ENCODE measurements around the gene SIL1.
A peak's percentile ranks its signal among the peaks of the same experiment; 100 is the strongest.
"Not testable (repeated sequence)": the region's sequence is repeated elsewhere in the genome, so short reads cannot be mapped to it uniquely, and the experiment has no call there.

The SIL1 gene

GRCh38 chr5:139079991-139080610 is 118.1 kb downstream of the SIL1 start:
- Mint-ChIP-seq H3K4me3 (no peak overlapping the region), H3K4me1 (peaks cover 9% of the 10 kb centered on the region), H3K27ac (no peak overlapping the region), H3K27me3 (no peaks in the 10 kb centered on the region), H3K9me3 (peaks cover 3% of the 10 kb centered on the region), H3K36me3 (peaks cover 4% of the 10 kb centered on the region)
- DNase-seq (ENCODE audit: low spot score in 2 of 2) (no peak), ATAC-seq (ENCODE audit: low read depth) (no peak)

- DNase-seq (ENCODE audit: low spot score in 2 of 2) (no peak), ATAC-seq (ENCODE audit: low read depth) (no peak)
- Mint-ChIP-seq H3K36me3 (no peaks in the 10 kb centered on the region), H3K4me1 (peaks cover 7% of the 10 kb centered on the region), H3K27me3 (no peaks in the 10 kb centered on the region), H3K27ac (no peak overlapping the region), H3K9me3 (no peaks in the 10 kb centered on the region), H3K4me3 (no peak overlapping the region)
These were observed 118.8 kb downstream of the SIL1 start for GRCh38 chr5:139079225-139079990.

GRCh38 chr5:139078345-139078744 is 119.8 kb downstream of the SIL1 start:
- no peaks in the 10 kb centered on the region for H3K27me3 Mint-ChIP-seq
- peaks cover 7% of the 10 kb centered on the region for H3K4me1 Mint-ChIP-seq
- ATAC-seq (ENCODE audit: low read depth) (no peak), DNase-seq (ENCODE audit: low spot score in 2 of 2) (no peak)
- no peaks in the 10 kb centered on the region for H3K36me3 Mint-ChIP-seq
- H3K27ac Mint-ChIP-seq = no peak overlapping the region
- no peaks in the 10 kb centered on the region for H3K9me3 Mint-ChIP-seq
- H3K4me3 Mint-ChIP-seq = no peak overlapping the region

GRCh38 chr5:139077899-139078298 is 120.3 kb downstream of the SIL1 start:
- Mint-ChIP-seq H3K27ac (no peak overlapping the region), H3K36me3 (no peaks in the 10 kb centered on the region), H3K9me3 (no peaks in the 10 kb centered on the region), H3K4me1 (peaks cover 7% of the 10 kb centered on the region), H3K4me3 (no peak overlapping the region), H3K27me3 (no peaks in the 10 kb centered on the region)
- DNase-seq (ENCODE audit: low spot score in 2 of 2) (no peak), ATAC-seq (ENCODE audit: low read depth) (no peak)

- H3K9me3 Mint-ChIP-seq = no peaks in the 10 kb centered on the region
- ATAC-seq (ENCODE audit: low read depth) = no peak
These were observed 122.1 kb downstream of the SIL1 start for GRCh38 chr5:139076111-139076510.

GRCh38 chr5:139075066-139076050 is 122.8 kb downstream of the SIL1 start:
- Mint-ChIP-seq H3K27ac (no peak overlapping the region), H3K4me3 (no peak overlapping the region), H3K4me1 (peaks cover 9% of the 10 kb centered on the region), H3K9me3 (no peaks in the 10 kb centered on the region), H3K27me3 (no peaks in the 10 kb centered on the region), H3K36me3 (no peaks in the 10 kb centered on the region)
- no peak for DNase-seq (ENCODE audit: low spot score in 2 of 2)
- ATAC-seq (ENCODE audit: low read depth) = no peak

More at GRCh38 chr5:139076111-139076510, 122.1 kb downstream of the SIL1 start:
- Mint-ChIP-seq H3K36me3 (no peaks in the 10 kb centered on the region), H3K4me3 (no peak overlapping the region), H3K27ac (no peak overlapping the region), H3K4me1 (peaks cover 7% of the 10 kb centered on the region), H3K27me3 (no peaks in the 10 kb centered on the region)
- no peak for DNase-seq (ENCODE audit: low spot score in 2 of 2)

- not testable (repeated sequence) for H3K36me3 Mint-ChIP-seq; H3K27ac Mint-ChIP-seq; H3K27me3 Mint-ChIP-seq; H3K9me3 Mint-ChIP-seq; DNase-seq (ENCODE audit: low spot score in 2 of 2); H3K4me1 Mint-ChIP-seq; ATAC-seq (ENCODE audit: low read depth); H3K4me3 Mint-ChIP-seq
These were observed 124.2 kb downstream of the SIL1 start for GRCh38 chr5:139073956-139074355.

GRCh38 chr5:139068494-139069151 is 129.5 kb downstream of the SIL1 start:
- H3K27ac Mint-ChIP-seq = peak overlapping the region; percentile 31
- ATAC-seq (ENCODE audit: low read depth) = no peak
- peak overlapping the region; percentile 18 for H3K4me3 Mint-ChIP-seq
- no peaks in the 10 kb centered on the region for H3K27me3 Mint-ChIP-seq
- peaks cover 8% of the 10 kb centered on the region for H3K4me1 Mint-ChIP-seq
- H3K36me3 Mint-ChIP-seq = peaks cover 2% of the 10 kb centered on the region
- no peak for DNase-seq (ENCODE audit: low spot score in 2 of 2)
- no peaks in the 10 kb centered on the region for H3K9me3 Mint-ChIP-seq

- peak overlapping the region; percentile 18 for H3K4me3 Mint-ChIP-seq
These were observed 130.1 kb downstream of the SIL1 start for GRCh38 chr5:139068060-139068459.

GRCh38 chr5:139065306-139065705 is 132.9 kb downstream of the SIL1 start:
- Mint-ChIP-seq H3K4me3 (no peak overlapping the region), H3K36me3 (peaks cover 4% of the 10 kb centered on the region), H3K27ac (no peak overlapping the region), H3K4me1 (peaks cover 6% of the 10 kb centered on the region), H3K27me3 (no peaks in the 10 kb centered on the region), H3K9me3 (no peaks in the 10 kb centered on the region)
- DNase-seq (ENCODE audit: low spot score in 2 of 2) = no peak
- ATAC-seq (ENCODE audit: low read depth) = no peak

More at GRCh38 chr5:139068060-139068459, 130.1 kb downstream of the SIL1 start:
- H3K27ac Mint-ChIP-seq = peak overlapping the region; percentile 31
- ATAC-seq (ENCODE audit: low read depth) (no peak), DNase-seq (ENCODE audit: low spot score in 2 of 2) (no peak)
- H3K9me3 Mint-ChIP-seq = no peaks in the 10 kb centered on the region
- H3K4me1 Mint-ChIP-seq = peaks cover 8% of the 10 kb centered on the region
- H3K36me3 Mint-ChIP-seq = peaks cover 2% of the 10 kb centered on the region
- no peaks in the 10 kb centered on the region for H3K27me3 Mint-ChIP-seq

- peaks cover 6% of the 10 kb centered on the region for H3K4me1 Mint-ChIP-seq
- no peaks in the 10 kb centered on the region for H3K27me3 Mint-ChIP-seq
- no peaks in the 10 kb centered on the region for H3K9me3 Mint-ChIP-seq
- H3K36me3 Mint-ChIP-seq = peaks cover 4% of the 10 kb centered on the region
- DNase-seq (ENCODE audit: low spot score in 2 of 2) (no peak), ATAC-seq (ENCODE audit: low read depth) (no peak)
- no peak overlapping the region for H3K4me3 Mint-ChIP-seq
- no peak overlapping the region for H3K27ac Mint-ChIP-seq
These were observed 133.6 kb downstream of the SIL1 start for GRCh38 chr5:139064613-139065012.

- DNase-seq (ENCODE audit: low spot score in 2 of 2) = no peak
- H3K27ac Mint-ChIP-seq = no peak overlapping the region
- H3K9me3 Mint-ChIP-seq = no peaks in the 10 kb centered on the region
- H3K36me3 Mint-ChIP-seq = peaks cover 6% of the 10 kb centered on the region
- H3K27me3 Mint-ChIP-seq = no peaks in the 10 kb centered on the region
- ATAC-seq (ENCODE audit: low read depth) = no peak
- no peak overlapping the region for H3K4me3 Mint-ChIP-seq
- H3K4me1 Mint-ChIP-seq = peaks cover 6% of the 10 kb centered on the region
These were observed 134.5 kb downstream of the SIL1 start for GRCh38 chr5:139063664-139064054.

- Mint-ChIP-seq H3K4me3 (no peak overlapping the region), H3K9me3 (no peaks in the 10 kb centered on the region), H3K36me3 (peaks cover 7% of the 10 kb centered on the region), H3K27me3 (no peaks in the 10 kb centered on the region), H3K27ac (no peak overlapping the region), H3K4me1 (peaks cover 4% of the 10 kb centered on the region)
- no peak for DNase-seq (ENCODE audit: low spot score in 2 of 2)
- no peak for ATAC-seq (ENCODE audit: low read depth)
These were observed 135.1 kb downstream of the SIL1 start for GRCh38 chr5:139062910-139063663.

Measured in memory B cell (primary cell).